ENCODE results near the gene PHOX2A.

DNA sequence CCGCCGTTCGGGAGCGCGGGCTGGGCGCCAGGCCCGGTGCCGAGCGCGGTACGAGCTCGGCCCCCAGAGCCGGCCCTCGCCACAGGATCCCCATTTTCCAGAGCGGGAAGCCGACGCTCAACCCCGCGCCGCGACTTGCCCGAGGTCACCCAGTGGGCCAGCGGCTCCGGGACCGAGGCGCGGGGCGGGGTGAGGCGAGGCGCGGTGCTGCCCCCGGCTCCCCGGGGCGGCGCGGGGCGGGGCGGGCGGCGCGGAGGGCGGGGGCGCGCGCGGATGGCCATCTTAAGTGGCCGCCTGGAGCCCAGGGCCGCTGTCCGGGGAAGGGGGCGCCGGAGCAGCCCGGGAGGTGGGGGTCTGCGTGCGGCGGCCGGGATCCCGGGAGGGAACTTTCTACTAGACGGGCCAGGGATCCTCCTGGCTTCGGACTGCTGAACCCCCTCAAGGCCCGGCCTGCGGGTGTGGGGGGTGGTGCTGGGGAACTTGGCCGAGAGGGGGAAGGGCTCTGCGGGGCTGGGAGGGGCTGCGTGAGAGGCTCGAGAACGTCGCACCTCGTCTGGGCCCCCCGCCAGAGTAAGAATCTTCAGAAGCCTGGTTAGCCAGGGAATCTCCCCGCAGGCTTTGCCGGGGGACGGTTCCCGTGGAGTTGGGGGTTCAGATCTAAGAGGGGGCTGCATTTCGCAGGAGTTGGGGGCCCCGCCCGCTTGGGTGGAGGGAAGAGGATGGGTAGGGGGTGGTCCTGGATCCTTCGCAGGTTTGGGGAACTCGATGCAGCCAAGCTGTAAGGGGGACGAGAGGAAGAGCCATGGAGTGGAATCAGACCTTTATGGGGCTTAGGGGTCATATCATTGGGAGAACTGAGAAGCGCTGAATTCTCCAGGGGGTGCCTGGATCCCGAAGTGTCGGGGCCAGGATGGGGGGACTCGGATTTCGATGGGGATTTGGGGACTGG, 20.1 kb downstream of the PHOX2A start:
- TF ChIP-seq CTCF (IDR thresholded peaks at IDR 0.05): no peak
- no peak for TF ChIP-seq POLR2A (IDR thresholded peaks at IDR 0.05)

Data from lower leg skin (tissue), 3 donors.